Keratinocyte (primary cell): ENCODE measurements around the gene PCCA. TPM values are rescaled to one million over a fixed set of nuclear protein-coding genes. Genes with fewer than 3 reads are reported as not detected.

ENCODE experiments used
- DNase-seq: peaks from one replicate; pipeline ENCODE4 v3.0.0-alpha.2; 2011; ENCODE audit warnings: low read depth, missing footprints, low spot score
- FAIRE-seq: peaks from 2 replicates; lab custom pipeline; 2011; peaks lifted over from hg19 to GRCh38; lab: Jason Lieb, UNC
- H2AFZ ChIP-seq: 2 replicates; pipeline ENCODE4 v1.6.0; 2012; ENCODE audit warnings: low read length, control low read depth, inconsistent platforms; ENCODE audit not compliant: control insufficient read depth
- H3K27ac ChIP-seq: 2 replicates; pipeline ENCODE4 v1.5.1; 2011; ENCODE audit warnings: low read length; ENCODE audit not compliant: control insufficient read depth, insufficient read depth
- H3K27me3 ChIP-seq: 3 replicates; pipeline ENCODE4 v1.6.0; 2011; ENCODE audit warnings: low read length; ENCODE audit not compliant: control insufficient read depth, insufficient read depth; ENCODE audit errors: extremely low read depth
- H3K36me3 ChIP-seq, 2 experiments: 2 replicates in 1 of 2; 3 replicates in 1 of 2; pipeline ENCODE4 v1.5.1; 2011; ENCODE audit warnings: low read length in 2 of 2, mild to moderate bottlenecking in 1 of 2; ENCODE audit not compliant: control insufficient read depth in 2 of 2, insufficient read depth in 2 of 2; ENCODE audit errors: extremely low read depth in 1 of 2
- H3K4me1 ChIP-seq: 3 replicates; pipeline ENCODE4 v1.5.1; 2011; ENCODE audit warnings: low read length; ENCODE audit not compliant: control insufficient read depth, insufficient read depth; ENCODE audit errors: extremely low read depth
- H3K4me2 ChIP-seq: 3 replicates; pipeline ENCODE4 v1.6.0; 2011; ENCODE audit warnings: low read depth, low read length; ENCODE audit not compliant: control insufficient read depth, insufficient read depth; ENCODE audit errors: extremely low read depth
- H3K4me3 ChIP-seq, 3 experiments: fragments of 200-600 bp in 1 of 3; sonication (generic) in 1 of 3; 2 replicates in 2 of 3; 3 replicates in 1 of 3; pipeline ENCODE4 v1.5.1; 2011 to 2016; ENCODE audit warnings: low read length in 3 of 3, mild to moderate bottlenecking in 3 of 3, control low read depth in 2 of 3, inconsistent platforms in 1 of 3, low read depth in 1 of 3, mixed read lengths in 1 of 3, mixed run types in 1 of 3, moderate library complexity in 1 of 3; ENCODE audit not compliant: control insufficient read depth in 2 of 3, insufficient read depth in 2 of 3; ENCODE audit errors: extremely low read depth in 1 of 3
- H3K79me2 ChIP-seq: 2 replicates; pipeline ENCODE4 v1.6.0; 2012; ENCODE audit warnings: low read length; ENCODE audit not compliant: control insufficient read depth, insufficient read depth
- H3K9ac ChIP-seq: 3 replicates; pipeline ENCODE4 v1.6.0; 2011; ENCODE audit warnings: low read length; ENCODE audit not compliant: control insufficient read depth, insufficient read depth; ENCODE audit errors: extremely low read depth
- H3K9me1 ChIP-seq: 3 replicates; pipeline ENCODE4 v1.6.0; 2011; ENCODE audit warnings: low read length; ENCODE audit not compliant: control insufficient read depth, insufficient read depth; ENCODE audit errors: extremely low read depth
- H3K9me3 ChIP-seq: 2 replicates; pipeline ENCODE4 v1.5.1; 2012; ENCODE audit warnings: low read depth, low read length; ENCODE audit not compliant: control insufficient read depth
- H4K20me1 ChIP-seq: 3 replicates; pipeline ENCODE4 v1.6.0; 2011; ENCODE audit warnings: low read length; ENCODE audit not compliant: control insufficient read depth, insufficient read depth; ENCODE audit errors: extremely low read depth
- CTCF ChIP-seq, 3 experiments: IDR thresholded peaks in 1 of 3; conservative IDR thresholded peaks in 1 of 3; optimal IDR thresholded peaks in 1 of 3; 2 replicates in 2 of 3; 3 replicates in 1 of 3; pipeline versions ENCODE3 to v1.5.1; 2011; ENCODE audit warnings: low read length in 3 of 3, mild to moderate bottlenecking in 3 of 3, moderate library complexity in 2 of 3, control low read depth in 1 of 3, inconsistent platforms in 1 of 3; ENCODE audit not compliant: insufficient read depth in 2 of 3; ENCODE audit errors: extremely low read depth in 1 of 3
- EZH2 ChIP-seq: IDR thresholded peaks from one replicate; pipeline ENCODE4 v1.6.1; 2012; ENCODE audit warnings: inconsistent platforms, mild to moderate bottlenecking, low read length, moderate library complexity
- dilution Hi-C: fragments of 300-500 bp; cut with MboI; formaldehyde crosslinking; loops from one replicate; pipeline ENCODE4 v1.7.0; 2020; ENCODE audit warnings: low sequenced_read_pairs; ENCODE audit not compliant: extremely low pct_ligation_motif_present
- polyA plus RNA-seq, 5 experiments: library from polyadenylated mRNA; depleted of rRNA in 3 of 5; stranded (reverse) in 3 of 5; stranded (forward) in 1 of 5; unstranded in 1 of 5; fragments of >200 nt; gene quantifications; 1 replicate in 1 of 5; 2 replicates in 3 of 5; 3 replicates in 1 of 5; pipeline versions ENCODE4 v1.2.1 to v1.2.3, GENCODE V29; 2011 to 2012; ENCODE audit warnings: missing spikeins in 2 of 5, low read depth in 1 of 5, low replicate concordance in 1 of 5

The PCCA gene
- polyA plus RNA-seq, 1 donor (not counting 4 experiments of a cell fraction or from before 2014, with no cell fraction given), result 8.1 TPM

GRCh38 chr13:100106005-100106404 lies 17.1 kb downstream of the PCCA start:
- TF ChIP-seq EZH2 (no peak), CTCF (optimal IDR thresholded peaks at IDR 0.05 in 1 of 3, IDR thresholded peaks at IDR 0.05 in 1 of 3, conservative IDR thresholded peaks at IDR 0.05 in 1 of 3; ENCODE audit: extremely low read depth in 1 of 3, insufficient read depth in 2 of 3, low read length in 3 of 3) (no peak)
- peaks cover 3% of the 10 kb centered on the region for H3K79me2 ChIP-seq
- dilution Hi-C loops, result no loop called here
- H3K9me3 ChIP-seq, result no peaks in the 10 kb centered on the region
- FAIRE-seq, result no peak
- H3K9me1 ChIP-seq, result no peaks in the 10 kb centered on the region
- DNase-seq, result no peak
- H3K27me3 ChIP-seq, result no peaks in the 10 kb centered on the region
- no peak overlapping the region for H3K4me2 ChIP-seq
- H3K27ac ChIP-seq, result no peak overlapping the region
- H3K9ac ChIP-seq, result no peak overlapping the region
- peaks cover 15% of the 10 kb centered on the region for H3K4me1 ChIP-seq
- H3K4me3 ChIP-seq, result no peak overlapping the region
- no peaks in the 10 kb centered on the region for H4K20me1 ChIP-seq
- no peak overlapping the region for H2AFZ ChIP-seq
- H3K36me3 ChIP-seq, result no peaks in the 10 kb centered on the region

GRCh38 chr13:100106705-100107104 lies 17.8 kb downstream of the PCCA start:
- Histone ChIP-seq H2AFZ (no peak overlapping the region), H3K36me3 (no peaks in the 10 kb centered on the region), H3K79me2 (peaks cover 3% of the 10 kb centered on the region), H3K4me1 (peaks cover 15% of the 10 kb centered on the region), H4K20me1 (no peaks in the 10 kb centered on the region), H3K9ac (no peak overlapping the region), H3K9me3 (no peaks in the 10 kb centered on the region), H3K9me1 (no peaks in the 10 kb centered on the region), H3K4me2 (peak overlapping the region; percentile 17), H3K4me3 (no peak overlapping the region), H3K27ac (no peak overlapping the region), H3K27me3 (no peaks in the 10 kb centered on the region)
- dilution Hi-C loops, result no loop called here
- TF ChIP-seq CTCF (optimal IDR thresholded peaks at IDR 0.05 in 1 of 3, IDR thresholded peaks at IDR 0.05 in 1 of 3, conservative IDR thresholded peaks at IDR 0.05 in 1 of 3; ENCODE audit: extremely low read depth in 1 of 3, insufficient read depth in 2 of 3, low read length in 3 of 3), result no peak
- no peak for TF ChIP-seq EZH2
- DNase-seq (no peak), FAIRE-seq (peak; percentile 91)
